ENCODE data around the gene TAP2. TPM values are rescaled to one million over a fixed set of nuclear protein-coding genes. Genes with fewer than 3 reads are reported as not detected.

Gene TAP2
- total and polyA plus RNA-seq, 2 experiments from 2014 or later = 4.9 to 102 TPM

- H3K4me3 ChIP-seq = no peak overlapping the region
- no peak overlapping the region for H2AFZ ChIP-seq
- DNase-seq (ENCODE audit: low spot score) = no peak
- TF ChIP-seq JUNB (IDR thresholded peaks at IDR 0.05; ENCODE audit: unreplicated experiment) (no peak), EZH2 (IDR thresholded peaks at IDR 0.05; ENCODE audit: low read depth, unreplicated experiment) (no peak), CTCF (conservative IDR thresholded peaks at IDR 0.05; ENCODE audit: low read depth in 2 of 2) (no peak), REST (IDR thresholded peaks at IDR 0.05; ENCODE audit: unreplicated experiment) (no peak)
- H3K27me3 Mint-ChIP-seq (ENCODE audit: insufficient read depth, low read depth, poor library complexity) = peaks cover 5% of the 10 kb centered on the region
- H3K36me3 ChIP-seq (ENCODE audit: insufficient read depth) = no peaks in the 10 kb centered on the region
- no peaks in the 10 kb centered on the region for H3K9me3 Mint-ChIP-seq
- H3K27ac Mint-ChIP-seq = no peak overlapping the region
- no peaks in the 10 kb centered on the region for H3K79me2 ChIP-seq (replicated peaks; ENCODE audit: insufficient read depth)
- no peaks in the 10 kb centered on the region for H3K9me2 ChIP-seq (ENCODE audit: insufficient read depth)
- no peaks in the 10 kb centered on the region for H3K27me3 ChIP-seq (ENCODE audit: insufficient read depth)
- H4K20me1 ChIP-seq (replicated peaks; ENCODE audit: insufficient read depth) = no peaks in the 10 kb centered on the region
- H3K27ac ChIP-seq (ENCODE audit: low read depth) = no peak overlapping the region
- ATAC-seq = no peak
- no peak overlapping the region for H3K4me3 Mint-ChIP-seq
- no peaks in the 10 kb centered on the region for H3K4me1 ChIP-seq (ENCODE audit: insufficient read depth)
- peaks cover 12% of the 10 kb centered on the region for H3K4me1 Mint-ChIP-seq
- H3F3A ChIP-seq (replicated peaks; ENCODE audit: low read depth) = no peaks in the 10 kb centered on the region
- H3K36me3 Mint-ChIP-seq (ENCODE audit: low read depth) = no peaks in the 10 kb centered on the region
- no peak overlapping the region for H3K4me2 ChIP-seq
Measured at GRCh38 chr6:32862725-32863124, 24.2 kb upstream of the TAP2 start.

- Mint-ChIP-seq H3K36me3 (ENCODE audit: low read depth) (no peaks in the 10 kb centered on the region), H3K4me1 (peaks cover 10% of the 10 kb centered on the region), H3K9me3 (no peaks in the 10 kb centered on the region), H3K27me3 (ENCODE audit: insufficient read depth, low read depth, poor library complexity) (peaks cover 9% of the 10 kb centered on the region), H3K4me3 (no peak overlapping the region), H3K27ac (peak overlapping the region; percentile 40; the same call in 1 of the 2 replicates)
- no peaks in the 10 kb centered on the region for H4K20me1 ChIP-seq (replicated peaks; ENCODE audit: insufficient read depth)
- no peak for ATAC-seq
- H3K36me3 ChIP-seq (ENCODE audit: insufficient read depth) = no peaks in the 10 kb centered on the region
- H3K27me3 ChIP-seq (ENCODE audit: insufficient read depth) = peaks cover 11% of the 10 kb centered on the region
- H3K4me1 ChIP-seq (ENCODE audit: insufficient read depth) = no peaks in the 10 kb centered on the region
- no peak overlapping the region for H3K4me3 ChIP-seq
- no peaks in the 10 kb centered on the region for H3F3A ChIP-seq (replicated peaks; ENCODE audit: low read depth)
- H3K9me2 ChIP-seq (ENCODE audit: insufficient read depth) = no peaks in the 10 kb centered on the region
- H3K4me2 ChIP-seq = 0 out of 2 replicates have a peak overlapping the region, but pooled peaks have one; percentile 11
- DNase-seq (ENCODE audit: low spot score) = no peak
- H3K27ac ChIP-seq (ENCODE audit: low read depth) = peak overlapping the region; percentile 68; the same call in 1 of the 2 replicates
- no peaks in the 10 kb centered on the region for H3K79me2 ChIP-seq (replicated peaks; ENCODE audit: insufficient read depth)
- no peak overlapping the region for H2AFZ ChIP-seq
- TF ChIP-seq NANOG (IDR thresholded peaks at IDR 0.05; ENCODE audit: borderline replicate concordance) (no peak), CTCF (conservative IDR thresholded peaks at IDR 0.05; ENCODE audit: low read depth in 2 of 2) (no peak), JUNB (IDR thresholded peaks at IDR 0.05; ENCODE audit: unreplicated experiment) (no peak), ZNF331 (CRISPR knock-in tag; IDR thresholded peaks at IDR 0.05; ENCODE audit: low read depth) (no peak), ZNF114 (CRISPR knock-in tag; IDR thresholded peaks at IDR 0.05) (no peak), REST (IDR thresholded peaks at IDR 0.05; ENCODE audit: unreplicated experiment) (no peak), ETS1 (IDR thresholded peaks at IDR 0.05) (no peak), EZH2phosphoT487 (IDR thresholded peaks at IDR 0.05; ENCODE audit: unreplicated experiment) (no peak), EZH2 (IDR thresholded peaks at IDR 0.05; ENCODE audit: low read depth, unreplicated experiment) (no peak)
Measured at GRCh38 chr6:32860674-32861073, 22.1 kb upstream of the TAP2 start.

All from GM23338 (cell line).